ENCODE results near the gene CC2D1A.

DNA sequence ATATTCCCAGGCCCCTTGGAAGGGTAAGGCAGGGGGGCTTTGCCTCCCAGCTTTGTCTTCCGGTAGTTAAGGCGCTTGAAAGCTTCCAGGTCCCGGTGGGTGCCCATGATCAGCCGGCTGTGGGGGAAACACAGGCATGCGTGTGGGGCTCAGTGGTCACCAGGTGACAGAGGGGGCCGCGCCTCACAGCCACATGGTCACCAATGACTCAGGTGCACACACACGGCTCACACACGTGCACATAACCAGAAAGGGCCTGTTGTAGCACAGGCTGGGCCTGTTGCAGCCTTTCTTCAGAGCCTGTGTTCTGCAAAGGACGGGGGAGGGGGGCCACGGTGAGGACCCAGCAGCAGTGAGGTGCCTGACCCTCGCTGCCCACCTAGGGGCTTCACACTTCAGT, 23.2 kb upstream of the CC2D1A start:
- TF ChIP-seq POLR2AphosphoS5 (IDR thresholded peaks at IDR 0.05; ENCODE audit: borderline replicate concordance, low read depth, low read length), result no peak
- TF ChIP-seq EZH2 (IDR thresholded peaks at IDR 0.05), result no peak
- no peak for TF ChIP-seq FOXP2 (optimal IDR thresholded peaks at IDR 0.05; ENCODE audit: control extremely low read depth, extremely low read length, insufficient read depth)
